ENCODE results near the gene PKN2.

- TF ChIP-seq HMGXB4 (CRISPR knock-in tag; IDR thresholded peaks at IDR 0.05) (no peak), CTCF (IDR thresholded peaks at IDR 0.05) (no peak), MAX (CRISPR knock-in tag; IDR thresholded peaks at IDR 0.05) (no peak), SP1 (CRISPR knock-in tag; conservative IDR thresholded peaks at IDR 0.05) (no peak), ZNF232 (CRISPR knock-in tag; IDR thresholded peaks at IDR 0.05) (no peak), NFE2L1 (CRISPR knock-in tag; IDR thresholded peaks at IDR 0.05) (no peak), E2F1 (CRISPR knock-in tag; IDR thresholded peaks at IDR 0.05) (no peak), ZBTB43 (CRISPR knock-in tag; IDR thresholded peaks at IDR 0.05) (no peak), PRDM15 (CRISPR knock-in tag; IDR thresholded peaks at IDR 0.05) (no peak), FOXP4 (CRISPR knock-in tag; IDR thresholded peaks at IDR 0.05) (no peak), IRF2 (CRISPR knock-in tag; IDR thresholded peaks at IDR 0.05; ENCODE audit: borderline replicate concordance, low read depth) (no peak), ATF6 (CRISPR knock-in tag; IDR thresholded peaks at IDR 0.05) (no peak)
These were observed 90.1 kb downstream of the PKN2 start for GRCh38 chr1:88774151-88774556.

All from WTC11 (cell line).